Stimulated activated naive CD8-positive, alpha-beta T cell treated with anti-CD3 and anti-CD28 coated beads, Interleukin-15, Interleukin-2, amounts not matched to agents 100 U/mL and 50 U/mL, for 24 hours (primary cell): ENCODE data around the gene RTF2.

Experiments
- ATAC-seq: fragments of 150-1000 bp; cut with Tn5 transposase; one replicate; pipeline ENCODE4 v1.10.0; 2021
- DNase-seq: peaks from one replicate; pipeline ENCODE4 v3.0.0; 2021

Gene RTF2

GRCh38 chr20:56438284-56438683 lies 30.1 kb upstream of the RTF2 start:
- ATAC-seq, result no peak
- no peak for DNase-seq

GRCh38 chr20:56439771-56440291 lies 28.6 kb upstream of the RTF2 start:
- ATAC-seq (peak; percentile 45), DNase-seq (peak; percentile 49)

GRCh38 chr20:56440346-56441007 lies 27.9 kb upstream of the RTF2 start:
- ATAC-seq (peak; percentile 72), DNase-seq (peak; percentile 74)

- peak; percentile 17 for ATAC-seq
Measured at GRCh38 chr20:56442389-56443365, 25.8 kb upstream of the RTF2 start.

GRCh38 chr20:56443654-56444540 lies 24.5 kb upstream of the RTF2 start:
- ATAC-seq (no peak), DNase-seq (no peak)

More at GRCh38 chr20:56442389-56443365, 25.8 kb upstream of the RTF2 start:
- DNase-seq, result no peak

GRCh38 chr20:56445130-56445529 lies 23.3 kb upstream of the RTF2 start:
- DNase-seq, result no peak
- no peak for ATAC-seq

GRCh38 chr20:56445540-56445939 lies 22.9 kb upstream of the RTF2 start:
- ATAC-seq (no peak), DNase-seq (no peak)

- ATAC-seq, result no peak
Measured at GRCh38 chr20:56447227-56447626, 21.2 kb upstream of the RTF2 start.

GRCh38 chr20:56449459-56449858 lies 19.0 kb upstream of the RTF2 start:
- DNase-seq (no peak), ATAC-seq (no peak)

More at GRCh38 chr20:56447227-56447626, 21.2 kb upstream of the RTF2 start:
- no peak for DNase-seq

GRCh38 chr20:56451056-56451765 lies 17.2 kb upstream of the RTF2 start:
- ATAC-seq, result no peak

GRCh38 chr20:56453352-56453751 lies 15.1 kb upstream of the RTF2 start:
- DNase-seq, result no peak
- ATAC-seq, result no peak

More at GRCh38 chr20:56451056-56451765, 17.2 kb upstream of the RTF2 start:
- no peak for DNase-seq

- DNase-seq, result no peak
- peak; percentile 92 for ATAC-seq
Measured at GRCh38 chr20:56454754-56455153, 13.7 kb upstream of the RTF2 start.

- ATAC-seq, result no peak
- DNase-seq, result no peak
Measured at GRCh38 chr20:56458206-56458821, 10.1 kb upstream of the RTF2 start.

GRCh38 chr20:56460459-56460858 lies 8.0 kb upstream of the RTF2 start:
- ATAC-seq, result peak; percentile 68

GRCh38 chr20:56461576-56461975 lies 6.9 kb upstream of the RTF2 start:
- no peak for DNase-seq
- ATAC-seq, result no peak

More at GRCh38 chr20:56460459-56460858, 8.0 kb upstream of the RTF2 start:
- DNase-seq, result no peak

- no peak for ATAC-seq
Measured at GRCh38 chr20:56463428-56463827, 5.0 kb upstream of the RTF2 start.

GRCh38 chr20:56465997-56466396 lies 2.4 kb upstream of the RTF2 start:
- DNase-seq, result no peak
- ATAC-seq, result no peak

More at GRCh38 chr20:56463428-56463827, 5.0 kb upstream of the RTF2 start:
- DNase-seq, result no peak

GRCh38 chr20:56467968-56468315 lies 485 bp upstream of the RTF2 start:
- no peak for DNase-seq

GRCh38 chr20:56469077-56469449 lies 636 bp downstream of the RTF2 start:
- ATAC-seq, result no peak
- DNase-seq, result no peak

More at GRCh38 chr20:56467968-56468315, 485 bp upstream of the RTF2 start:
- ATAC-seq, result peak; percentile 3

- DNase-seq (no peak), ATAC-seq (no peak)
Measured at GRCh38 chr20:56483970-56484369, 15.5 kb downstream of the RTF2 start.

- DNase-seq, result no peak
- ATAC-seq, result no peak
Measured at GRCh38 chr20:56487216-56487615, 18.8 kb downstream of the RTF2 start.
